Keratinocyte (primary cell): ENCODE data around the gene SDK2. TPM values are rescaled to one million over a fixed set of nuclear protein-coding genes. Genes with fewer than 3 reads are reported as not detected.

Experiments used
- DNase-seq: peaks from one replicate; pipeline ENCODE4 v3.0.0-alpha.2; 2011; ENCODE audit warnings: low read depth, missing footprints, low spot score
- FAIRE-seq: peaks from 2 replicates; lab custom pipeline; 2011; peaks lifted over from hg19 to GRCh38; lab: Jason Lieb, UNC
- H2AFZ ChIP-seq: 2 replicates; pipeline ENCODE4 v1.6.0; 2012; ENCODE audit warnings: low read length, control low read depth, inconsistent platforms; ENCODE audit not compliant: control insufficient read depth
- H3K27ac ChIP-seq: 2 replicates; pipeline ENCODE4 v1.5.1; 2011; ENCODE audit warnings: low read length; ENCODE audit not compliant: control insufficient read depth, insufficient read depth
- H3K27me3 ChIP-seq: 3 replicates; pipeline ENCODE4 v1.6.0; 2011; ENCODE audit warnings: low read length; ENCODE audit not compliant: control insufficient read depth, insufficient read depth; ENCODE audit errors: extremely low read depth
- H3K36me3 ChIP-seq, 2 experiments: 2 replicates in 1 of 2; 3 replicates in 1 of 2; pipeline ENCODE4 v1.5.1; 2011; ENCODE audit warnings: low read length in 2 of 2, mild to moderate bottlenecking in 1 of 2; ENCODE audit not compliant: control insufficient read depth in 2 of 2, insufficient read depth in 2 of 2; ENCODE audit errors: extremely low read depth in 1 of 2
- H3K4me1 ChIP-seq: 3 replicates; pipeline ENCODE4 v1.5.1; 2011; ENCODE audit warnings: low read length; ENCODE audit not compliant: control insufficient read depth, insufficient read depth; ENCODE audit errors: extremely low read depth
- H3K4me2 ChIP-seq: 3 replicates; pipeline ENCODE4 v1.6.0; 2011; ENCODE audit warnings: low read depth, low read length; ENCODE audit not compliant: control insufficient read depth, insufficient read depth; ENCODE audit errors: extremely low read depth
- H3K4me3 ChIP-seq, 3 experiments: fragments of 200-600 bp in 1 of 3; sonication (generic) in 1 of 3; 2 replicates in 2 of 3; 3 replicates in 1 of 3; pipeline ENCODE4 v1.5.1; 2011 to 2016; ENCODE audit warnings: low read length in 3 of 3, mild to moderate bottlenecking in 3 of 3, control low read depth in 2 of 3, inconsistent platforms in 1 of 3, low read depth in 1 of 3, mixed read lengths in 1 of 3, mixed run types in 1 of 3, moderate library complexity in 1 of 3; ENCODE audit not compliant: control insufficient read depth in 2 of 3, insufficient read depth in 2 of 3; ENCODE audit errors: extremely low read depth in 1 of 3
- H3K79me2 ChIP-seq: 2 replicates; pipeline ENCODE4 v1.6.0; 2012; ENCODE audit warnings: low read length; ENCODE audit not compliant: control insufficient read depth, insufficient read depth
- H3K9ac ChIP-seq: 3 replicates; pipeline ENCODE4 v1.6.0; 2011; ENCODE audit warnings: low read length; ENCODE audit not compliant: control insufficient read depth, insufficient read depth; ENCODE audit errors: extremely low read depth
- H3K9me1 ChIP-seq: 3 replicates; pipeline ENCODE4 v1.6.0; 2011; ENCODE audit warnings: low read length; ENCODE audit not compliant: control insufficient read depth, insufficient read depth; ENCODE audit errors: extremely low read depth
- H3K9me3 ChIP-seq: 2 replicates; pipeline ENCODE4 v1.5.1; 2012; ENCODE audit warnings: low read depth, low read length; ENCODE audit not compliant: control insufficient read depth
- H4K20me1 ChIP-seq: 3 replicates; pipeline ENCODE4 v1.6.0; 2011; ENCODE audit warnings: low read length; ENCODE audit not compliant: control insufficient read depth, insufficient read depth; ENCODE audit errors: extremely low read depth
- EZH2 ChIP-seq: IDR thresholded peaks from one replicate; pipeline ENCODE4 v1.6.1; 2012; ENCODE audit warnings: inconsistent platforms, mild to moderate bottlenecking, low read length, moderate library complexity
- dilution Hi-C: fragments of 300-500 bp; cut with MboI; formaldehyde crosslinking; loops from one replicate; pipeline ENCODE4 v1.7.0; 2020; ENCODE audit warnings: low sequenced_read_pairs; ENCODE audit not compliant: extremely low pct_ligation_motif_present
- polyA plus RNA-seq, 5 experiments: library from polyadenylated mRNA; depleted of rRNA in 3 of 5; stranded (reverse) in 3 of 5; stranded (forward) in 1 of 5; unstranded in 1 of 5; fragments of >200 nt; gene quantifications; 1 replicate in 1 of 5; 2 replicates in 3 of 5; 3 replicates in 1 of 5; pipeline versions ENCODE4 v1.2.1 to v1.2.3, GENCODE V29; 2011 to 2012; ENCODE audit warnings: missing spikeins in 2 of 5, low read depth in 1 of 5, low replicate concordance in 1 of 5
- TF ChIP-seq, protein P1 (sequence below), 3 experiments: IDR thresholded peaks in 1 of 3; conservative IDR thresholded peaks in 1 of 3; optimal IDR thresholded peaks in 1 of 3; 2 replicates in 2 of 3; 3 replicates in 1 of 3; pipeline versions ENCODE3 to v1.5.1; 2011; ENCODE audit warnings: low read length in 3 of 3, mild to moderate bottlenecking in 3 of 3, moderate library complexity in 2 of 3, control low read depth in 1 of 3, inconsistent platforms in 1 of 3; ENCODE audit not compliant: insufficient read depth in 2 of 3; ENCODE audit errors: extremely low read depth in 1 of 3

Gene SDK2
- polyA plus RNA-seq, 1 donor (not counting 4 experiments of a cell fraction or from before 2014, with no cell fraction given) = 1.8 TPM

GRCh38 chr17:73492821-73493814, 151.1 kb downstream of the SDK2 start:
- no peaks in the 10 kb centered on the region for H3K36me3 ChIP-seq
- no peaks in the 10 kb centered on the region for H4K20me1 ChIP-seq
- H3K9ac ChIP-seq = no peak overlapping the region
- no peaks in the 10 kb centered on the region for H3K9me1 ChIP-seq
- dilution Hi-C loops = no loop called here
- H3K27ac ChIP-seq = no peak overlapping the region
- no peak for TF ChIP-seq EZH2
- TF ChIP-seq, protein P1, sequence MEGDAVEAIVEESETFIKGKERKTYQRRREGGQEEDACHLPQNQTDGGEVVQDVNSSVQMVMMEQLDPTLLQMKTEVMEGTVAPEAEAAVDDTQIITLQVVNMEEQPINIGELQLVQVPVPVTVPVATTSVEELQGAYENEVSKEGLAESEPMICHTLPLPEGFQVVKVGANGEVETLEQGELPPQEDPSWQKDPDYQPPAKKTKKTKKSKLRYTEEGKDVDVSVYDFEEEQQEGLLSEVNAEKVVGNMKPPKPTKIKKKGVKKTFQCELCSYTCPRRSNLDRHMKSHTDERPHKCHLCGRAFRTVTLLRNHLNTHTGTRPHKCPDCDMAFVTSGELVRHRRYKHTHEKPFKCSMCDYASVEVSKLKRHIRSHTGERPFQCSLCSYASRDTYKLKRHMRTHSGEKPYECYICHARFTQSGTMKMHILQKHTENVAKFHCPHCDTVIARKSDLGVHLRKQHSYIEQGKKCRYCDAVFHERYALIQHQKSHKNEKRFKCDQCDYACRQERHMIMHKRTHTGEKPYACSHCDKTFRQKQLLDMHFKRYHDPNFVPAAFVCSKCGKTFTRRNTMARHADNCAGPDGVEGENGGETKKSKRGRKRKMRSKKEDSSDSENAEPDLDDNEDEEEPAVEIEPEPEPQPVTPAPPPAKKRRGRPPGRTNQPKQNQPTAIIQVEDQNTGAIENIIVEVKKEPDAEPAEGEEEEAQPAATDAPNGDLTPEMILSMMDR (optimal IDR thresholded peaks at IDR 0.05 in 1 of 3, IDR thresholded peaks at IDR 0.05 in 1 of 3, conservative IDR thresholded peaks at IDR 0.05 in 1 of 3; ENCODE audit: extremely low read depth in 1 of 3, insufficient read depth in 2 of 3, low read length in 3 of 3) = no peak
- H3K4me2 ChIP-seq = peak overlapping the region; percentile 39
- FAIRE-seq (peak; percentile 83), DNase-seq (peak; percentile 36)
- no peak overlapping the region for H3K4me3 ChIP-seq
- no peaks in the 10 kb centered on the region for H3K9me3 ChIP-seq
- H3K79me2 ChIP-seq = no peaks in the 10 kb centered on the region
- peaks cover 14% of the 10 kb centered on the region for H3K4me1 ChIP-seq
- peaks cover 3% of the 10 kb centered on the region for H3K27me3 ChIP-seq
- no peak overlapping the region for H2AFZ ChIP-seq

DNA sequence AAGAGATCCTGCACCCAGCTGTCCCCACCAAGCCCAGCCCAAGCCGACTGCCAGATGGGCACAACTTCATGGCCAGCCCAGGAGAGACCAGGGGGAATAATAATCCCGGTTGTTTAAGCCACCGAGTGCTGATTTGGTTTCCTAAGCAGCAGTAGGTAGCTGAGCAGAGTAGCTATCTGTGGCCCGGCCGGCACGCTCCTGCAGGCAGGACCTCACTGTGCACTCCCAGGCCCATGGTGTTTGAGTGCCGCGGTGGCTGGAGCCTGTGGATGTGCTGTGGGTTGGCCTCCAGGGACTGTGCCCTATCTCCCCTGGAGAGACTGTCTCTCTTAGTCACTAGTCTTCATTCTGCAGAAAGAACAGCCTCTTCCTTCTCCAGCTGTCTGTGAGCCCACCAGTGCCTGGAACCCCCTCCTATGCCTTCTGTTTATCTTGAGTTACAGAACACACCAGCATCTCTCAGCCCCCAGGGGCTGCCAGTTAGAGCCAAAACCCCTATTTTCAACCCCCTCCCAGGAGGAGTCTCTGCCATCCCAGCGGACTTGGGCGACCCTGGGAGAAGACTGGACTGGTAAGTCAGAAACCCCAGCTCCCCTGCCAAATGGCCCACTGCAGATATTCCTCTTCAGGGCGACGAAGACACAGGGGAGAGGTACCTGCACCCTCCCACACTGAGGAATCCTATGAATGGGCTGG, 152.0 kb downstream of the SDK2 start:
- dilution Hi-C loops = no loop called here
- H3K4me2 ChIP-seq = peak overlapping the region; percentile 39
- no peak overlapping the region for H2AFZ ChIP-seq
- no peaks in the 10 kb centered on the region for H3K9me1 ChIP-seq
- DNase-seq = no peak
- TF ChIP-seq, protein P1 (optimal IDR thresholded peaks at IDR 0.05 in 1 of 3, IDR thresholded peaks at IDR 0.05 in 1 of 3, conservative IDR thresholded peaks at IDR 0.05 in 1 of 3; ENCODE audit: extremely low read depth in 1 of 3, insufficient read depth in 2 of 3, low read length in 3 of 3) = no peak
- TF ChIP-seq EZH2 = no peak
- FAIRE-seq = no peak
- H3K9me3 ChIP-seq = no peaks in the 10 kb centered on the region
- peaks cover 14% of the 10 kb centered on the region for H3K4me1 ChIP-seq
- H3K79me2 ChIP-seq = no peaks in the 10 kb centered on the region
- no peaks in the 10 kb centered on the region for H4K20me1 ChIP-seq
- H3K4me3 ChIP-seq = no peak overlapping the region
- H3K9ac ChIP-seq = no peak overlapping the region
- H3K36me3 ChIP-seq = no peaks in the 10 kb centered on the region
- no peaks in the 10 kb centered on the region for H3K27me3 ChIP-seq
- H3K27ac ChIP-seq = no peak overlapping the region
